RWPE2 (cell line): ENCODE measurements around the gene TMEM9B.

ENCODE experiments used
- ATAC-seq: fragments of 200-7000 bp; cut with Tn5 transposase; 3 replicates; pipeline ENCODE4 v1.9.1; 2021; ENCODE audit warnings: low read depth
- DNase-seq: peaks from one replicate; pipeline ENCODE4 v3.0.0-alpha.2; 2020; ENCODE audit warnings: low spot score
- H3K27ac ChIP-seq: fragments of 450-650 bp; 2 replicates; pipeline ENCODE4 v1.5.1; 2017; ENCODE audit warnings: mild to moderate bottlenecking; ENCODE audit not compliant: poor library complexity, severe bottlenecking
- H3K27me3 ChIP-seq: fragments of 250-450 bp; sonication (Bioruptor Pico); 2 replicates; pipeline ENCODE4 v1.5.1; 2021; ENCODE audit warnings: mild to moderate bottlenecking, moderate library complexity; ENCODE audit not compliant: insufficient read depth, poor library complexity, severe bottlenecking
- H3K36me3 ChIP-seq: fragments of 250-450 bp; sonication (Bioruptor Pico); 2 replicates; pipeline ENCODE4 v1.5.1; 2020; ENCODE audit warnings: low read depth, mild to moderate bottlenecking, moderate library complexity
- H3K4me1 ChIP-seq: fragments of 250-450 bp; sonication (Bioruptor Pico); 2 replicates; pipeline ENCODE4 v1.5.1; 2021; ENCODE audit warnings: mild to moderate bottlenecking, moderate library complexity; ENCODE audit not compliant: insufficient read depth, poor library complexity, severe bottlenecking
- H3K4me3 ChIP-seq: fragments of 250-450 bp; sonication (Bioruptor Pico); 2 replicates; pipeline ENCODE4 v1.5.1; 2021; ENCODE audit warnings: mild to moderate bottlenecking, moderate library complexity; ENCODE audit not compliant: severe bottlenecking
- H3K9me3 ChIP-seq: fragments of 250-450 bp; sonication (Bioruptor Pico); 2 replicates; pipeline ENCODE4 v1.5.1; 2021; ENCODE audit warnings: mild to moderate bottlenecking, moderate library complexity; ENCODE audit not compliant: severe bottlenecking
- CTCF ChIP-seq: fragments of 450-650 bp; IDR thresholded peaks from one replicate; pipeline ENCODE4 v1.5.1; 2017; ENCODE audit warnings: mild to moderate bottlenecking, moderate library complexity; ENCODE audit not compliant: poor library complexity, severe bottlenecking

TMEM9B gene

GRCh38 chr11:9001736-9002135 lies 37.5 kb upstream of the TMEM9B start:
- Histone ChIP-seq H3K4me3 (no peak overlapping the region), H3K27me3 (peaks cover 23% of the 10 kb centered on the region), H3K4me1 (peaks cover 14% of the 10 kb centered on the region), H3K36me3 (no peaks in the 10 kb centered on the region), H3K27ac (no peak overlapping the region), H3K9me3 (no peaks in the 10 kb centered on the region)
- no peak for TF ChIP-seq CTCF
- DNase-seq (no peak), ATAC-seq (peak; percentile 89)

GRCh38 chr11:8998017-8998416 lies 33.8 kb upstream of the TMEM9B start:
- Histone ChIP-seq H3K4me3 (no peak overlapping the region), H3K9me3 (no peaks in the 10 kb centered on the region), H3K36me3 (no peaks in the 10 kb centered on the region), H3K27me3 (peaks cover under 1% of the 10 kb centered on the region), H3K27ac (no peak overlapping the region), H3K4me1 (peaks cover 10% of the 10 kb centered on the region)
- DNase-seq (no peak), ATAC-seq (no peak)
- no peak for TF ChIP-seq CTCF

GRCh38 chr11:8997451-8997850 lies 33.2 kb upstream of the TMEM9B start:
- H3K4me3 ChIP-seq = no peak overlapping the region
- H3K36me3 ChIP-seq = no peaks in the 10 kb centered on the region
- H3K9me3 ChIP-seq = no peaks in the 10 kb centered on the region
- peaks cover 10% of the 10 kb centered on the region for H3K4me1 ChIP-seq
- DNase-seq (no peak), ATAC-seq (no peak)
- no peak for TF ChIP-seq CTCF
- H3K27me3 ChIP-seq = no peaks in the 10 kb centered on the region
- H3K27ac ChIP-seq = no peak overlapping the region

- no peak for ATAC-seq
Observed at GRCh38 chr11:8989453-8989852, 25.2 kb upstream of the TMEM9B start.

More at GRCh38 chr11:8989453-8989852, 25.2 kb upstream of the TMEM9B start:
- Histone ChIP-seq H3K27ac (no peak overlapping the region), H3K9me3 (no peaks in the 10 kb centered on the region), H3K4me1 (no peaks in the 10 kb centered on the region), H3K27me3 (no peaks in the 10 kb centered on the region), H3K36me3 (no peaks in the 10 kb centered on the region), H3K4me3 (no peak overlapping the region)
- TF ChIP-seq CTCF = no peak
- no peak for DNase-seq
